Spleen (tissue), 7 donors: ENCODE results near the gene TMEM132D.

ENCODE experiments used
- CTCF ChIP-seq, 11 experiments: fragments of 200-600 bp in 7 of 11; fragments of 450-650 bp in 4 of 11; sonication (generic) in 4 of 11; IDR thresholded peaks in 8 of 11; conservative IDR thresholded peaks in 3 of 11; 1 replicate in 7 of 11; 2 replicates in 4 of 11; pipeline versions ENCODE4 v1.4.0 to v1.8.0; 2016 to 2021; ENCODE audit warnings: antibody characterized with exemption in 11 of 11, inconsistent platforms in 4 of 11, mild to moderate bottlenecking in 1 of 11
- POLR2AphosphoS5 ChIP-seq, 3 donors: sonication (generic); formaldehyde crosslinking; IDR thresholded peaks; one replicate each; pipeline ENCODE4 v1.5.1; 2017; ENCODE audit warnings: antibody characterized with exemption in 3 of 3
- donor health status: DM: no; HTN: no; CAD: no; lungs with moderate emphysema.
- donor health status: DM: no; HTN: no; CAD: no.
- donor health status: DM: no; HTN: no; CAD: no.

GRCh38 chr12:129903956-129904829 is at the start of gene TMEM132D:
- no peak for TF ChIP-seq CTCF (IDR thresholded peaks at IDR 0.05 in 8 of 11, conservative IDR thresholded peaks at IDR 0.05 in 3 of 11)
- no peak for TF ChIP-seq POLR2AphosphoS5 (IDR thresholded peaks at IDR 0.05)
